DND-41 (cell line): ENCODE data around the gene TRMU.

ENCODE experiments used
- CTCF ChIP-seq: IDR thresholded peaks from 2 replicates; pipeline ENCODE4 v1.5.1; 2012; ENCODE audit warnings: borderline replicate concordance, low read length, moderate library complexity, mild to moderate bottlenecking; ENCODE audit not compliant: poor library complexity, severe bottlenecking; ENCODE audit errors: extremely low read depth
- EZH2 ChIP-seq: IDR thresholded peaks from 3 replicates; pipeline ENCODE4 v1.6.1; 2012; ENCODE audit warnings: borderline replicate concordance, low read depth, mild to moderate bottlenecking, moderate library complexity, low read length, inconsistent platforms; ENCODE audit not compliant: severe bottlenecking

GRCh38 chr22:46299101-46299500, 36.4 kb upstream of the TRMU start:
- TF ChIP-seq CTCF (no peak), EZH2 (no peak)
